ENCODE data around the gene STXBP6. TPM values are rescaled to one million over a fixed set of nuclear protein-coding genes. Genes with fewer than 3 reads are reported as not detected.

STXBP6 gene
- total and polyA plus RNA-seq, 8 donors, result 9.9 to 28.5 (median 23.2) TPM

- Histone ChIP-seq H3K9me3 (no peaks in the 10 kb centered on the region), H3K4me1 (peaks cover 0 to 50% (median 13%) of the 10 kb centered on the region in 3 donors), H3K36me3 (no peaks in the 10 kb centered on the region), H3K27me3 (no peaks in the 10 kb centered on the region), H3K4me3 (no peak overlapping the region), H3K27ac (peak overlapping the region in 3 of 4 donors; percentile 19 to 67 (median 30))
- no peak for FAIRE-seq
- WGBS, 2 donors, result 68 to 70% methylated on average over 4 of the region's 4 CpGs
- no peak for TF ChIP-seq CTCF (IDR thresholded peaks at IDR 0.05)
- intact Hi-C loops (cut with DNase I), result no loop called here
- no peak for DNase-seq
- ATAC-seq, result peak in 3 of 4 donors; percentile 47 to 77 (median 49)
These were observed 173.7 kb downstream of the STXBP6 start for GRCh38 chr14:24875991-24876878.

GRCh38 chr14:24875203-24875838 lies 174.6 kb downstream of the STXBP6 start:
- H3K36me3 ChIP-seq, result no peaks in the 10 kb centered on the region
- H3K4me1 ChIP-seq, result peaks cover 0 to 50% (median 13%) of the 10 kb centered on the region in 3 donors
- TF ChIP-seq CTCF (IDR thresholded peaks at IDR 0.05), result no peak
- intact Hi-C loops (cut with DNase I), result no loop called here
- DNase-seq, result no peak
- no peaks in the 10 kb centered on the region for H3K9me3 ChIP-seq
- 89 to 93% methylated on average over 4 of the region's 4 CpGs for WGBS, 2 donors
- no peak for FAIRE-seq
- H3K4me3 ChIP-seq, result no peak overlapping the region
- ATAC-seq, result no peak
- peak overlapping the region in 2 of 4 donors; percentile 30 to 67 for H3K27ac ChIP-seq
- no peaks in the 10 kb centered on the region for H3K27me3 ChIP-seq

GRCh38 chr14:24874514-24875202 lies 175.3 kb downstream of the STXBP6 start:
- intact Hi-C loops (cut with DNase I), result no loop called here
- DNase-seq, result no peak

GRCh38 chr14:24873551-24873950 lies 176.4 kb downstream of the STXBP6 start:
- DNase-seq (no peak), ATAC-seq (no peak), FAIRE-seq (no peak)
- Histone ChIP-seq H3K4me3 (no peak overlapping the region), H3K27ac (no peak overlapping the region), H3K9me3 (no peaks in the 10 kb centered on the region), H3K36me3 (no peaks in the 10 kb centered on the region), H3K27me3 (no peaks in the 10 kb centered on the region), H3K4me1 (peaks cover 0 to 42% (median 13%) of the 10 kb centered on the region in 3 donors)
- TF ChIP-seq CTCF (IDR thresholded peaks at IDR 0.05), result no peak
- WGBS, 2 donors, result 83 to 88% methylated on average over 5 of the region's 5 CpGs
- intact Hi-C loops (cut with DNase I), result no loop called here

More at GRCh38 chr14:24874514-24875202, 175.3 kb downstream of the STXBP6 start:
- Histone ChIP-seq H3K36me3 (no peaks in the 10 kb centered on the region), H3K27me3 (no peaks in the 10 kb centered on the region), H3K27ac (no peak overlapping the region), H3K4me3 (no peak overlapping the region), H3K4me1 (peaks cover 0 to 48% (median 13%) of the 10 kb centered on the region in 3 donors), H3K9me3 (no peaks in the 10 kb centered on the region)
- no peak for FAIRE-seq
- no peak for TF ChIP-seq CTCF (IDR thresholded peaks at IDR 0.05)
- peak in 1 of 4 donors; percentile 42 for ATAC-seq
- 88 to 89% methylated on average over 8 of the region's 8 CpGs for WGBS, 2 donors

Data from pancreas (tissue), 10 donors.